HCT116 (cell line): Measurements from ENCODE around the gene UBE3D. TPM values are rescaled to one million over a fixed set of nuclear protein-coding genes. Genes with fewer than 3 reads are reported as not detected.

Experiments
- ATAC-seq: fragments of 200-7000 bp; cut with Tn5 transposase; 2 replicates; pipeline ENCODE4 v1.9.1; 2020; ENCODE audit warnings: mild to moderate bottlenecking, moderate library complexity
- BruUV-seq: library from RNA; stranded (reverse); fragments of 400-500 nt; replicated peaks from 2 replicates; lab custom pipeline; 2021; lab: Mats Ljungman, UMichigan
- CTCF ChIA-PET: fragments of 300-600 bp; sonication (Branson Sonifier 250); formaldehyde crosslinking; loops from one replicate; lab custom pipeline; 2021; ENCODE audit warnings: antibody characterized with exemption; lab: Charles Lee
- POLR2A ChIA-PET: fragments of 300-600, 350-600 bp; sonication (Branson Sonifier 250); formaldehyde crosslinking; loops from one replicate; lab custom pipeline; 2021; ENCODE audit warnings: antibody characterized with exemption; lab: Charles Lee
- RAD21 ChIA-PET, 2 experiments: fragments of 300-600 bp; sonication (Branson Sonifier 250); formaldehyde crosslinking; loops; one replicate each; lab custom pipeline; 2023; ENCODE audit warnings: low total read pairs in 2 of 2; ENCODE audit not compliant: uncharacterized antibody in 2 of 2, unreplicated experiment in 2 of 2, low non-redundant PET in 1 of 2; lab: Charles Lee
- DNase-seq: peaks from one replicate; pipeline ENCODE4 v3.0.0-alpha.2; 2010; ENCODE audit warnings: low read depth, low spot score
- H2AFZ ChIP-seq: fragments of 200-600 bp; shearing (Covaris generic), sonication (generic); 2 replicates; pipeline ENCODE4 v1.6.1; 2017; ENCODE audit warnings: low read depth, mixed run types, mixed read lengths, antibody characterized with exemption, low read length; ENCODE audit not compliant: poor library complexity, severe bottlenecking
- H3K27ac ChIP-seq: 2 replicates; pipeline ENCODE4 v1.5.1; 2012; ENCODE audit warnings: low read depth, low read length
- H3K27me3 ChIP-seq: fragments of 200-600 bp; sonication (generic); 2 replicates; pipeline ENCODE4 v1.6.1; 2016; ENCODE audit warnings: mixed run types, low read length, mixed read lengths; ENCODE audit not compliant: insufficient read depth
- H3K36me3 ChIP-seq, 2 experiments: fragments of 200-500 bp in 1 of 2; fragments of 200-600 bp in 1 of 2; sonication (Bioruptor generic) in 1 of 2; sonication (generic) in 1 of 2; 2 replicates each; pipeline versions ENCODE4 v1.5.1 to v1.6.1; 2014 to 2016; ENCODE audit warnings: low read length in 2 of 2, inconsistent platforms in 1 of 2, mixed read lengths in 1 of 2, mixed run types in 1 of 2; ENCODE audit not compliant: insufficient read depth in 2 of 2, control insufficient read depth in 1 of 2
- H3K4me1 ChIP-seq, 2 experiments: fragments of 200-600 bp in 1 of 2; sonication (generic) in 1 of 2; 2 replicates each; pipeline versions ENCODE4 v1.5.1 to v1.6.1; 2012 to 2017; ENCODE audit warnings: low read length in 2 of 2, inconsistent platforms in 1 of 2, mild to moderate bottlenecking in 1 of 2, mixed read lengths in 1 of 2, mixed run types in 1 of 2, moderate library complexity in 1 of 2; ENCODE audit not compliant: insufficient read depth in 2 of 2, control insufficient read depth in 1 of 2
- H3K4me2 ChIP-seq: fragments of 200-600 bp; sonication (generic); 2 replicates; pipeline ENCODE4 v1.6.1; 2017; ENCODE audit warnings: mixed run types, low read length, mixed read lengths
- H3K4me3 ChIP-seq, 2 experiments: fragments of 200-600 bp in 1 of 2; sonication (generic) in 1 of 2; replicated peaks in 1 of 2; 2 replicates each; pipeline ENCODE4 v1.5.1; 2011 to 2016; ENCODE audit warnings: low read length in 2 of 2, control low read depth in 1 of 2, low read depth in 1 of 2, mild to moderate bottlenecking in 1 of 2, mixed read lengths in 1 of 2, mixed run types in 1 of 2
- H3K79me2 ChIP-seq: fragments of 200-600 bp; sonication (generic); 2 replicates; pipeline ENCODE4 v1.6.1; 2017; ENCODE audit warnings: mild to moderate bottlenecking, mixed run types, low read length, moderate library complexity, mixed read lengths; ENCODE audit not compliant: insufficient read depth
- H3K9ac ChIP-seq: fragments of 200-600 bp; sonication (generic); 2 replicates; pipeline ENCODE4 v1.6.1; 2016; ENCODE audit warnings: low read length, mixed read lengths
- H3K9me2 ChIP-seq: fragments of 200-600 bp; sonication (generic), shearing (Covaris generic); 2 replicates; pipeline ENCODE4 v1.6.1; 2017; ENCODE audit warnings: mixed run types, mild to moderate bottlenecking, moderate library complexity; ENCODE audit not compliant: insufficient read depth
- H3K9me3 ChIP-seq, 2 experiments: fragments of 200-500 bp in 1 of 2; fragments of 200-600 bp in 1 of 2; sonication (Bioruptor generic) in 1 of 2; sonication (generic) in 1 of 2; 2 replicates each; pipeline ENCODE4 v1.6.1; 2014 to 2017; ENCODE audit warnings: low read length in 2 of 2, mixed read lengths in 2 of 2, inconsistent platforms in 1 of 2, low read depth in 1 of 2, mild to moderate bottlenecking in 1 of 2, mixed run types in 1 of 2, moderate library complexity in 1 of 2; ENCODE audit not compliant: control insufficient read depth in 1 of 2, insufficient read depth in 1 of 2
- H4K20me1 ChIP-seq: fragments of 200-600 bp; sonication (generic), shearing (Covaris generic); 2 replicates; pipeline ENCODE4 v1.6.1; 2017; ENCODE audit warnings: mixed run types, mild to moderate bottlenecking, moderate library complexity; ENCODE audit not compliant: insufficient read depth
- CBX3 ChIP-seq: IDR thresholded peaks from 2 replicates; pipeline ENCODE4 v1.6.1; 2012; ENCODE audit warnings: low read depth
- CEBPB ChIP-seq: IDR thresholded peaks from 2 replicates; pipeline ENCODE4 v1.6.1; 2012; ENCODE audit warnings: low read depth
- ELF1 ChIP-seq: IDR thresholded peaks from 2 replicates; pipeline ENCODE4 v1.6.1; 2012; ENCODE audit warnings: low read depth, borderline replicate concordance
- EZH2 ChIP-seq: fragments of 200-600 bp; sonication (generic); IDR thresholded peaks from 2 replicates; pipeline ENCODE4 v1.6.1; 2017; ENCODE audit warnings: antibody characterized with exemption, mixed run types
- EZH2phosphoT487 ChIP-seq: fragments of 200-600 bp; IDR thresholded peaks from 2 replicates; pipeline ENCODE4 v1.6.1; 2018; ENCODE audit warnings: antibody characterized with exemption, borderline replicate concordance
- intact Hi-C: fragments of 100-400 bp; cut with micrococcal nuclease; formaldehyde crosslinking; loops from 2 replicates; pipeline ENCODE4 v1.10.0; 2022
- total RNA-seq: library from RNA; stranded (reverse); gene quantifications from one replicate; pipeline ENCODE4 v1.2.1, GENCODE V29; 2021; ENCODE audit not compliant: unreplicated experiment
- TF ChIP-seq, protein P1 (sequence below): IDR thresholded peaks from 2 replicates; pipeline ENCODE4 v1.6.1; 2012; ENCODE audit warnings: low read depth
- TF ChIP-seq, protein P2 (sequence below): IDR thresholded peaks from 2 replicates; pipeline ENCODE4 v1.6.1; 2012

Gene UBE3D
- total RNA-seq, 1 experiment from 2014 or later: 9.0 TPM

DNA sequence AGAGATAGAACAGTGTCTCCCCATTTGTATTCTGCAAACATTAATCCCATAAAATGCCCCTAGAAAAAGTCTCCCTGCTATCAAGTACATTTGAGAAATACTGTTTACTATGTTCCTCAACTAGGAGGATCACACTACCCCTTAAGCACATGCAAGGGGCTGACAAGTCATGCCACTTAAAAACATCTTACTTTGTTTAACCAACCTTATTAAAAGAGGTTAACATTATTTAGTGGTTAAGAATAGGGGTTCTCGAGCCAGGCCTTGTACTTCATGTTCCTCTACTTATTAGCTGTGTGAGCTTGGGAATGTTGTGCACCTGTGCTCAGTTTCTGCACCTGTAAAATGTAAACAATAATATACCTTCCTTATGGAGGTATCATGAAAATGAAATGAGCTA is 113.7 kb downstream of the UBE3D start:
- H3K4me1 ChIP-seq: no peaks in the 10 kb centered on the region
- ChIA-PET CTCF (no interaction called here), RAD21 (no interaction called here), POLR2A (no interaction called here)
- no peak overlapping the region for H3K27ac ChIP-seq
- H4K20me1 ChIP-seq: no peaks in the 10 kb centered on the region
- no peak overlapping the region for H3K4me2 ChIP-seq
- 0 out of 4 replicates have a peak, but pooled peaks cover 0 to 3% of the 10 kb centered on the region in 2 experiments for H3K36me3 ChIP-seq
- H2AFZ ChIP-seq: no peak overlapping the region
- intact Hi-C loops: no loop called here
- H3K4me3 ChIP-seq: no peak overlapping the region
- no peak for DNase-seq
- TF ChIP-seq CBX3: no peak
- no peak for TF ChIP-seq EZH2
- no peak for TF ChIP-seq EZH2phosphoT487
- TF ChIP-seq, protein P1, sequence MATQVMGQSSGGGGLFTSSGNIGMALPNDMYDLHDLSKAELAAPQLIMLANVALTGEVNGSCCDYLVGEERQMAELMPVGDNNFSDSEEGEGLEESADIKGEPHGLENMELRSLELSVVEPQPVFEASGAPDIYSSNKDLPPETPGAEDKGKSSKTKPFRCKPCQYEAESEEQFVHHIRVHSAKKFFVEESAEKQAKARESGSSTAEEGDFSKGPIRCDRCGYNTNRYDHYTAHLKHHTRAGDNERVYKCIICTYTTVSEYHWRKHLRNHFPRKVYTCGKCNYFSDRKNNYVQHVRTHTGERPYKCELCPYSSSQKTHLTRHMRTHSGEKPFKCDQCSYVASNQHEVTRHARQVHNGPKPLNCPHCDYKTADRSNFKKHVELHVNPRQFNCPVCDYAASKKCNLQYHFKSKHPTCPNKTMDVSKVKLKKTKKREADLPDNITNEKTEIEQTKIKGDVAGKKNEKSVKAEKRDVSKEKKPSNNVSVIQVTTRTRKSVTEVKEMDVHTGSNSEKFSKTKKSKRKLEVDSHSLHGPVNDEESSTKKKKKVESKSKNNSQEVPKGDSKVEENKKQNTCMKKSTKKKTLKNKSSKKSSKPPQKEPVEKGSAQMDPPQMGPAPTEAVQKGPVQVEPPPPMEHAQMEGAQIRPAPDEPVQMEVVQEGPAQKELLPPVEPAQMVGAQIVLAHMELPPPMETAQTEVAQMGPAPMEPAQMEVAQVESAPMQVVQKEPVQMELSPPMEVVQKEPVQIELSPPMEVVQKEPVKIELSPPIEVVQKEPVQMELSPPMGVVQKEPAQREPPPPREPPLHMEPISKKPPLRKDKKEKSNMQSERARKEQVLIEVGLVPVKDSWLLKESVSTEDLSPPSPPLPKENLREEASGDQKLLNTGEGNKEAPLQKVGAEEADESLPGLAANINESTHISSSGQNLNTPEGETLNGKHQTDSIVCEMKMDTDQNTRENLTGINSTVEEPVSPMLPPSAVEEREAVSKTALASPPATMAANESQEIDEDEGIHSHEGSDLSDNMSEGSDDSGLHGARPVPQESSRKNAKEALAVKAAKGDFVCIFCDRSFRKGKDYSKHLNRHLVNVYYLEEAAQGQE: no peak
- no peak for TF ChIP-seq ELF1
- TF ChIP-seq CEBPB: no peak
- TF ChIP-seq, protein P2, sequence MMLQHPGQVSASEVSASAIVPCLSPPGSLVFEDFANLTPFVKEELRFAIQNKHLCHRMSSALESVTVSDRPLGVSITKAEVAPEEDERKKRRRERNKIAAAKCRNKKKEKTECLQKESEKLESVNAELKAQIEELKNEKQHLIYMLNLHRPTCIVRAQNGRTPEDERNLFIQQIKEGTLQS: no peak
- H3K9ac ChIP-seq: no peak overlapping the region
- no peaks in the 10 kb centered on the region for H3K9me2 ChIP-seq
- H3K27me3 ChIP-seq: no peaks in the 10 kb centered on the region
- no peaks in the 10 kb centered on the region for H3K79me2 ChIP-seq
- no TSS peak for BruUV-seq
- ATAC-seq: no peak
- H3K9me3 ChIP-seq: no peaks in the 10 kb centered on the region
